ENCODE results near the gene GRAMD2A. TPM values are rescaled to one million over a fixed set of nuclear protein-coding genes. Genes with fewer than 3 reads are reported as not detected.

The GRAMD2A gene
- total and polyA plus RNA-seq, 2 experiments from 2014 or later: 4.4 to 4.6 TPM

DNA sequence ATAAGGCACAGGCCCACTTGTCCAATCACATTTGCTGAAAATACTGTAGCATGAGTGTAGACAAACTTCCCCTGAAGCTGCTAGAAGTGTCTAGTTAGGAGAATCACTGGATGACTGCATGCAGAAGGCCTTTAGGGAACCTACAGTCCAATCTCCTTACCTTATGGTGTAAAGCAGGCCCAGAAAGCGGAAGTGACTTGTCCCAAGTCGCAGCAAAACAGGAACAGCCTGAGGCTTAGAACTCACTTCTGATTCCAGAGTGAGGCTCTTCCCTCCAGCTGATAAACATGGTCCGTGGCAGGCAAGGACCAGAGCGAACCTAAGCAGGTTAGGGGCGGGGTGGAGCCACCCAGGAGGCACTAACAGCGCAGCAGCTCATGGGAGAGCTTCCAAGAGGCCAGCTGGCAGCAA lies 2.5 kb downstream of the GRAMD2A start:
- H4K20me1 ChIP-seq (ENCODE audit: insufficient read depth, poor library complexity, severe bottlenecking): no peaks in the 10 kb centered on the region
- H2AFZ ChIP-seq: no peak overlapping the region
- no peaks in the 10 kb centered on the region for H3K4me1 ChIP-seq (ENCODE audit: insufficient read depth)
- H3K79me2 ChIP-seq: no peaks in the 10 kb centered on the region
- H3K4me3 ChIP-seq: no peak overlapping the region
- H3K36me3 ChIP-seq (replicated peaks; ENCODE audit: insufficient read depth, low read depth): no peaks in the 10 kb centered on the region
- TF ChIP-seq EZH2 (IDR thresholded peaks at IDR 0.05; ENCODE audit: borderline replicate concordance) (no peak), EZH2phosphoT487 (IDR thresholded peaks at IDR 0.05; ENCODE audit: low read depth, severe bottlenecking, unreplicated experiment) (no peak), CTCF (IDR thresholded peaks at IDR 0.05; ENCODE audit: poor library complexity) (no peak)
- no peak overlapping the region for H3K27ac ChIP-seq
- H3K27me3 ChIP-seq: peaks cover 13% of the 10 kb centered on the region
- WGBS (ENCODE audit: low lambda C conversion rate, missing lambda C conversion rate): 78% methylated on average over 6 of the region's 6 CpGs
- H3K9me2 ChIP-seq (replicated peaks; ENCODE audit: insufficient read depth): no peaks in the 10 kb centered on the region
- no peak for DNase-seq (ENCODE audit: low spot score)
- H3K4me2 ChIP-seq: no peak overlapping the region
- H3K9me3 ChIP-seq (ENCODE audit: low read depth): no peaks in the 10 kb centered on the region

DNA sequence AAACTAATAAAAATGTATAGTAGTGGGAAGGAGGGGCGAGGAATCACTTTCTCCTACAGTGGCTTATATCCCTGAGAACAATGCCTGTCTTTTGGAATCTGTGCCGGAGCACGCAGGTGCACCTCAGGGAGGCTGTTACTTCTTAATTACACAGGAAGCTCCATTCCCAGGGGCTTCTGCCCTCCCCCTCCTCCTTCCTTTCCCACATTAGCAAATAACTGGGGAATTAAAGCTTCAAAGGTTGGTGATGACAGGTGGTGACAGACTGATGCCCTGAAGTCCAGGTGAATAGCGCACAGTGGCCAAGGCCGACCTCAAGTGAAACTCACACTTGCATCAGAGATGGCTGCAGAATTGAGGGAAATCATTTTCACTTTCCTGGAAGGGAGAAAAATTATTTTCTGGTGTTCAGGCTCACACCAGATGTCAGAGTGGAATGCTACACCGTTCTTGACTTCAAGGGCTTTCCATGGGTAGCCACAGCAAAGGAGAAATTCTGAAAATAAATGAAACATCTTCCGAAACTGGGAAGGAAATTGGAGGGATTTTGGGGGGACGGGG lies 3.7 kb downstream of the GRAMD2A start:
- H4K20me1 ChIP-seq (ENCODE audit: insufficient read depth, poor library complexity, severe bottlenecking): no peaks in the 10 kb centered on the region
- H3K27ac ChIP-seq: no peak overlapping the region
- peaks cover 13% of the 10 kb centered on the region for H3K27me3 ChIP-seq
- H3K79me2 ChIP-seq: no peaks in the 10 kb centered on the region
- no peaks in the 10 kb centered on the region for H3K36me3 ChIP-seq (replicated peaks; ENCODE audit: insufficient read depth, low read depth)
- WGBS (ENCODE audit: low lambda C conversion rate, missing lambda C conversion rate): 79% methylated on average over 8 of the region's 8 CpGs
- no peaks in the 10 kb centered on the region for H3K9me2 ChIP-seq (replicated peaks; ENCODE audit: insufficient read depth)
- no peaks in the 10 kb centered on the region for H3K9me3 ChIP-seq (ENCODE audit: low read depth)
- no peak for DNase-seq (ENCODE audit: low spot score)
- H3K4me2 ChIP-seq: no peak overlapping the region
- no peaks in the 10 kb centered on the region for H3K4me1 ChIP-seq (ENCODE audit: insufficient read depth)
- no peak overlapping the region for H3K4me3 ChIP-seq
- no peak overlapping the region for H2AFZ ChIP-seq
- TF ChIP-seq EZH2 (IDR thresholded peaks at IDR 0.05; ENCODE audit: borderline replicate concordance) (no peak), CTCF (IDR thresholded peaks at IDR 0.05; ENCODE audit: poor library complexity) (no peak), EZH2phosphoT487 (IDR thresholded peaks at IDR 0.05; ENCODE audit: low read depth, severe bottlenecking, unreplicated experiment) (no peak)

DNA sequence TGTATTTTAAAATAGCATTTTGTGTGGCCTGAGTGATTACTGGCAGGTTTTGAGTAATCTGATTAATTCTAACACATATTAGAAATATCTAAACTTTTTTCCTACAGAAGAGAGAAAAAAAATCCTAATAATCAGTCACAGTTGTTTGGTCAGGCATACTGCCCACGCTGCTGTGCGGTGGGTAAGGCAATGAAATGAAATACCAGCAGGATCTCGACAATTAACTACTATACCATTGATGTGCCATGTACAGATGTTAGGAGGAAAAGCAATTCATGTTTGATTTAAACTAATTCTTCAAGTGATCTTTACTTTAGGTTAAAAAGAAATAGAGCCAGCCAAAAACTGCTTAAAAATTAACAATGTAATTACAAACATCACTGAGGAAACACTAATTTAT lies 5.2 kb downstream of the GRAMD2A start:
- Histone ChIP-seq H3K9me3 (ENCODE audit: low read depth) (no peaks in the 10 kb centered on the region), H3K27ac (no peak overlapping the region), H3K4me1 (ENCODE audit: insufficient read depth) (no peaks in the 10 kb centered on the region), H3K79me2 (no peaks in the 10 kb centered on the region), H4K20me1 (ENCODE audit: insufficient read depth, poor library complexity, severe bottlenecking) (no peaks in the 10 kb centered on the region), H3K4me3 (no peak overlapping the region), H3K27me3 (peaks cover 10% of the 10 kb centered on the region), H3K4me2 (no peak overlapping the region), H2AFZ (no peak overlapping the region), H3K36me3 (replicated peaks; ENCODE audit: insufficient read depth, low read depth) (no peaks in the 10 kb centered on the region), H3K9me2 (replicated peaks; ENCODE audit: insufficient read depth) (no peaks in the 10 kb centered on the region)
- TF ChIP-seq EZH2phosphoT487 (IDR thresholded peaks at IDR 0.05; ENCODE audit: low read depth, severe bottlenecking, unreplicated experiment) (no peak), CTCF (IDR thresholded peaks at IDR 0.05; ENCODE audit: poor library complexity) (no peak), EZH2 (IDR thresholded peaks at IDR 0.05; ENCODE audit: borderline replicate concordance) (no peak)
- DNase-seq (ENCODE audit: low spot score): no peak
- 73% methylated on average over 3 of the region's 3 CpGs for WGBS (ENCODE audit: low lambda C conversion rate, missing lambda C conversion rate)
